Trophoblast cell (in vitro differentiated cells and primary cell): ENCODE results near the gene CSDE1.
A peak's percentile ranks its signal among the peaks of the same experiment; 100 is the strongest.

Source experiments
- DNase-seq, 2 donors: peaks; one replicate each; pipeline ENCODE4 v3.0.0-alpha.2; 2016
- H2AFZ ChIP-seq: 2 replicates; pipeline ENCODE4 v1.6.1; 2013; ENCODE audit warnings: low read length, moderate library complexity, mild to moderate bottlenecking; ENCODE audit not compliant: insufficient read depth, poor library complexity
- H2AK5ac ChIP-seq: 2 replicates; pipeline ENCODE4 v1.6.1; 2013; ENCODE audit warnings: mild to moderate bottlenecking, low read length
- H2BK120ac ChIP-seq: 2 replicates; pipeline ENCODE4 v1.6.1; 2013; ENCODE audit warnings: low read length, mild to moderate bottlenecking, moderate library complexity; ENCODE audit not compliant: insufficient read depth, poor library complexity
- H2BK12ac ChIP-seq: 2 replicates; pipeline ENCODE4 v1.6.1; 2013; ENCODE audit warnings: mild to moderate bottlenecking, low read length, moderate library complexity
- H2BK5ac ChIP-seq: 2 replicates; pipeline ENCODE4 v1.6.1; 2013; ENCODE audit warnings: low read length, low read depth, moderate library complexity, mild to moderate bottlenecking; ENCODE audit not compliant: poor library complexity
- H3K14ac ChIP-seq: 2 replicates; pipeline ENCODE4 v1.6.1; 2013; ENCODE audit warnings: mild to moderate bottlenecking, low read length
- H3K18ac ChIP-seq: 2 replicates; pipeline ENCODE4 v1.6.1; 2013; ENCODE audit warnings: mild to moderate bottlenecking, low read length
- H3K23ac ChIP-seq: 2 replicates; pipeline ENCODE4 v1.6.1; 2013; ENCODE audit warnings: low read length
- H3K27ac ChIP-seq: 2 replicates; pipeline ENCODE4 v1.5.1; 2013; ENCODE audit warnings: low read depth, mild to moderate bottlenecking, inconsistent platforms, low read length, moderate library complexity
- H3K27me3 ChIP-seq: 2 replicates; pipeline ENCODE4 v1.6.1; 2013; ENCODE audit warnings: inconsistent platforms, mild to moderate bottlenecking, low read length, moderate library complexity; ENCODE audit not compliant: insufficient read depth
- H3K36me3 ChIP-seq, 2 experiments: 1 replicate in 1 of 2; 2 replicates in 1 of 2; pipeline ENCODE4 v1.6.1; 2013; ENCODE audit warnings: low read length in 2 of 2, mild to moderate bottlenecking in 2 of 2, moderate library complexity in 1 of 2; ENCODE audit not compliant: insufficient read depth in 2 of 2, control insufficient read depth in 1 of 2
- H3K4ac ChIP-seq: 2 replicates; pipeline ENCODE4 v1.6.1; 2013; ENCODE audit warnings: low read depth, mild to moderate bottlenecking, low read length, moderate library complexity
- H3K4me1 ChIP-seq, 2 experiments: 1 replicate in 1 of 2; 2 replicates in 1 of 2; pipeline ENCODE4 v1.6.1; 2013; ENCODE audit warnings: low read length in 2 of 2, mild to moderate bottlenecking in 2 of 2, moderate library complexity in 1 of 2; ENCODE audit not compliant: insufficient read depth in 2 of 2, control insufficient read depth in 1 of 2
- H3K4me2 ChIP-seq: 2 replicates; pipeline ENCODE4 v1.6.1; 2013; ENCODE audit warnings: inconsistent platforms, mild to moderate bottlenecking, low read length, moderate library complexity
- H3K4me3 ChIP-seq: 2 replicates; pipeline ENCODE4 v1.5.1; 2013; ENCODE audit warnings: mild to moderate bottlenecking, low read depth, low read length, inconsistent platforms
- H3K79me1 ChIP-seq: one replicate; pipeline ENCODE4 v1.6.1; 2013; ENCODE audit warnings: low read length
- H3K79me2 ChIP-seq: 2 replicates; pipeline ENCODE4 v1.6.1; 2013; ENCODE audit warnings: low read length, mild to moderate bottlenecking; ENCODE audit not compliant: control insufficient read depth, insufficient read depth, poor library complexity
- H3K9ac ChIP-seq: 2 replicates; pipeline ENCODE4 v1.6.1; 2013; ENCODE audit warnings: mild to moderate bottlenecking, low read length
- H3K9me3 ChIP-seq: 2 replicates; pipeline ENCODE4 v1.6.1; 2013; ENCODE audit warnings: low read depth, mild to moderate bottlenecking, control low read depth, inconsistent platforms, low read length; ENCODE audit not compliant: insufficient read depth
- H4K12ac ChIP-seq: 2 replicates; pipeline ENCODE4 v1.6.1; 2013; ENCODE audit warnings: low read depth, mild to moderate bottlenecking, low read length, moderate library complexity
- H4K8ac ChIP-seq: 2 replicates; pipeline ENCODE4 v1.6.1; 2013; ENCODE audit warnings: low read depth, mild to moderate bottlenecking, low read length, moderate library complexity
- H4K91ac ChIP-seq: one replicate; pipeline ENCODE4 v1.6.1; 2013; ENCODE audit warnings: low read depth, mild to moderate bottlenecking, low read length, moderate library complexity
- WGBS: extraction: QIAGEN DNeasy Blood & Tissue Kit; methylation state at CpG from one replicate; pipeline ENCODE4 v1.1.7; 2013; ENCODE audit warnings: missing lambda C conversion rate; ENCODE audit not compliant: insufficient read length, insufficient coverage; ENCODE audit errors: extremely low coverage; 5-methylcytosine and 5-hydroxymethylcytosine counted together

Gene CSDE1

GRCh38 chr1:114670083-114671010 is 87.4 kb downstream of the CSDE1 start:
- Histone ChIP-seq H4K12ac (no peak overlapping the region), H3K4me1 (peaks cover 4% of the 10 kb centered on the region in 2 experiments), H4K91ac (peak overlapping the region; percentile 13), H3K23ac (no peak overlapping the region), H3K79me1 (peaks cover 3% of the 10 kb centered on the region), H2AFZ (peak overlapping the region; percentile 93), H3K9ac (no peak overlapping the region), H3K36me3 (no peaks in the 10 kb centered on the region), H3K27me3 (no peaks in the 10 kb centered on the region), H2BK12ac (no peak overlapping the region), H3K79me2 (no peaks in the 10 kb centered on the region), H3K4me3 (peak overlapping the region; percentile 74), H3K27ac (no peak overlapping the region), H2BK120ac (no peak overlapping the region), H2BK5ac (no peak overlapping the region), H3K14ac (peak overlapping the region; percentile 28), H4K8ac (peak overlapping the region; percentile 30), H3K9me3 (no peaks in the 10 kb centered on the region), H3K4me2 (peak overlapping the region; percentile 78), H3K18ac (no peak overlapping the region), H3K4ac (peak overlapping the region; percentile 14), H2AK5ac (no peak overlapping the region)
- DNase-seq, result peak; percentile 81 to 85
- WGBS, result no CpG with 5 or more reads among the region's 45 CpGs

DNA sequence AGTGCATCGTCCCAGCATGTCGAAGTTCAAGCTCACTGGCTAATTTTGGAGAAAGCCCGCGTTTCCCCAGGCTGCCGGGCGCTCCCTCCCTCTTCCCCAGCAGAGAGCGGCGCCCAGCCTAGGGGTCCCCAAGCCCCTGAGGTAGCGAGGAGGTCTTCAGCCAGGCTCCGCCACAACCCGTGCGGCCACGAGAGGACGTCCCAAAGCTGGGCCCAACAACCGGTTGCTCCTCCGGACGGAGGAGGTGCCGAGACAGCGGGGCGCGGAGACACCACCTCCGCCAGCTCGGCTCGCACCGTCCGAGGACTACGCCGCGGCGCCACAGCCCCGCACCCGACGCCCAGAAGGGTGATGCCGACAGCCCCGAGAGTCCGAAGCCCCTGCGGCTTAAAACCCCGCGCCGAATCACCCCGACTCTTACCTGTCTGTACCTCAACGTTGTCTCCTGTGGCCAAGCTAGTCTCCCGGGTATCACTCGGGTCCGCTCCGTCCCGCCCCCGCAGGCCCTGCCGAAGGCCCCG is 88.2 kb downstream of the CSDE1 start, which contains the start of gene DENND2C:
DENND2C (minus strand) TSS at position 488 of the 521 bp plus-strand sequence. CDS start 44,065 bp downstream, outside the sequence.
- WGBS, result no CpG with 5 or more reads among the region's 50 CpGs
- H3K23ac ChIP-seq, result no peak within 1 kb of the TSS

GRCh38 chr1:114668784-114669561 is 88.8 kb downstream of the CSDE1 start:
- peaks cover 3% of the 10 kb centered on the region for H3K79me1 ChIP-seq
- peak overlapping the region; percentile 21 for H2AFZ ChIP-seq
- H3K14ac ChIP-seq, result no peak overlapping the region
- H3K27me3 ChIP-seq, result no peaks in the 10 kb centered on the region
- no peaks in the 10 kb centered on the region for H3K36me3 ChIP-seq
- H3K4ac ChIP-seq, result no peak overlapping the region
- no peak overlapping the region for H3K27ac ChIP-seq
- no peak overlapping the region for H3K9ac ChIP-seq
- H4K12ac ChIP-seq, result no peak overlapping the region
- peaks cover 4% of the 10 kb centered on the region in 2 experiments for H3K4me1 ChIP-seq
- H3K23ac ChIP-seq, result no peak overlapping the region
- no CpG with 5 or more reads among the region's 13 CpGs for WGBS
- H4K8ac ChIP-seq, result no peak overlapping the region
- no peak overlapping the region for H2BK5ac ChIP-seq
- H3K79me2 ChIP-seq, result no peaks in the 10 kb centered on the region
- no peak overlapping the region for H2AK5ac ChIP-seq
- H2BK12ac ChIP-seq, result no peak overlapping the region
- H3K4me3 ChIP-seq, result no peak overlapping the region
- peak overlapping the region; percentile 68 for H3K4me2 ChIP-seq
- peak in 1 of 2 donors; percentile 19 for DNase-seq
- H4K91ac ChIP-seq, result no peak overlapping the region
- no peak overlapping the region for H2BK120ac ChIP-seq
- H3K18ac ChIP-seq, result no peak overlapping the region
- H3K9me3 ChIP-seq, result no peaks in the 10 kb centered on the region

More for the DNA sequence above, 88.2 kb downstream of the CSDE1 start, which contains the start of gene DENND2C:
- H3K14ac ChIP-seq, result peak within 1 kb of the TSS; percentile 28
- peak within 1 kb of the TSS; percentile 14 for H3K4ac ChIP-seq
- H3K27ac ChIP-seq, result no peak within 1 kb of the TSS
- no peak within 1 kb of the TSS for H3K18ac ChIP-seq
- no peaks in the 10 kb centered on the region for H3K27me3 ChIP-seq
- H4K8ac ChIP-seq, result peak within 1 kb of the TSS; percentile 30
- peaks cover 4% of the 10 kb centered on the region in 2 experiments for H3K4me1 ChIP-seq
- H3K4me2 ChIP-seq, result peak within 1 kb of the TSS; percentile 78
- peak within 1 kb of the TSS; percentile 77 for H3K4me3 ChIP-seq
- H4K91ac ChIP-seq, result peak within 1 kb of the TSS; percentile 13
- H2AK5ac ChIP-seq, result no peak within 1 kb of the TSS
- no peak within 1 kb of the TSS for H2BK5ac ChIP-seq
- no peaks in the 10 kb centered on the region for H3K9me3 ChIP-seq
- H3K79me1 ChIP-seq, result peaks cover 3% of the 10 kb centered on the region
- H3K79me2 ChIP-seq, result no peaks in the 10 kb centered on the region
- no peak for DNase-seq
- no peak within 1 kb of the TSS for H4K12ac ChIP-seq
- no peaks in the 10 kb centered on the region for H3K36me3 ChIP-seq
- no peak within 1 kb of the TSS for H3K9ac ChIP-seq
- no peak within 1 kb of the TSS for H2BK120ac ChIP-seq
- H2BK12ac ChIP-seq, result no peak within 1 kb of the TSS
- H2AFZ ChIP-seq, result peak within 1 kb of the TSS; percentile 93

- Histone ChIP-seq H2BK12ac (no peak overlapping the region), H2BK5ac (no peak overlapping the region), H3K18ac (no peak overlapping the region), H2AFZ (no peak overlapping the region), H3K4me3 (no peak overlapping the region), H3K14ac (no peak overlapping the region), H4K91ac (no peak overlapping the region), H4K12ac (no peak overlapping the region), H3K27ac (no peak overlapping the region), H3K9ac (no peak overlapping the region), H3K27me3 (no peaks in the 10 kb centered on the region), H3K4me2 (no peak overlapping the region), H3K79me1 (peaks cover 3% of the 10 kb centered on the region), H3K4me1 (peaks cover 4% of the 10 kb centered on the region in 2 experiments), H4K8ac (no peak overlapping the region), H3K23ac (no peak overlapping the region), H3K9me3 (no peaks in the 10 kb centered on the region), H3K4ac (no peak overlapping the region), H2BK120ac (no peak overlapping the region), H3K79me2 (no peaks in the 10 kb centered on the region), H3K36me3 (no peaks in the 10 kb centered on the region), H2AK5ac (no peak overlapping the region)
- WGBS, result 100% methylated on average over 3 of the region's 4 CpGs
- DNase-seq, result no peak
Observed at GRCh38 chr1:114668373-114668772, 89.4 kb downstream of the CSDE1 start.
